ENCODE results near the gene LARGE2. TPM values are rescaled to one million over a fixed set of nuclear protein-coding genes. Genes with fewer than 3 reads are reported as not detected.

The LARGE2 gene
- total and polyA plus RNA-seq, 9 of the 15 experiments (the other 6 are each of a cell fraction or from before 2014, with no cell fraction given): 0.56 to 14.1 (median 6.6) TPM

DNA sequence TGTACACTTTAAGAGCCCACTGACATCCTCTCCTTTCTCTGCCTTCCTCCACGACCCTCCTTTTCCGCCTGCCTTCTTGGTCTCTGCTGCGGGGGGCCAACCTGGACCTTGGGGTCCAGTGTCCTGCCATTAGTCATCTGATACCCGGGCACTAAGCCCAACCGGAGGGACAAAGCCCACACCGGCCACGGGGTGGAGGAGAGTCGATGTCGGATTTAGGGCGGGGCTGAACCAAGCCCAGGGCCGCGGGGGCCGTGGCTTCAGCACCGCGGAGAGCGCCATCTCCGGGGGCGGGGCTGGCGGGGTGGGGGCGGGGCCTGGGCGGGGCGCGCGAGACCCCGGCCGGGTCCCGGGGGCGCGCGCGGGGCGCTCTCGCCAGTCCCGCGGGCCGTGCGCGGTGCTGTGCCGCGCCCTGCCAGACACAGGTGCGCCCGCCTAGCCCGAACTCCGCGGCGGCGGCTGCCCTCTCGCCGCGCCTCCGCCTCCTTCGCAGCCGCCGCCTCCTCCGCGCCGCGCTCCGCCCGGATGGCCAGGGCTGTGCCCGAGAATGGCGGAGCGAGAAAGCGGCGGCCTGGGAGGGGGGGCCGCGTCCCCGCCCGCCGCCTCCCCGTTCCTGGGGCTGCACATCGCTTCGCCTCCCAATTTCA lies 37.1 kb upstream of the LARGE2 start, which contains the start of gene MAPK8IP1 (continued):
- TF ChIP-seq GABPB1 (CRISPR knock-in tag; IDR thresholded peaks at IDR 0.05) (no peak), SNIP1 (IDR thresholded peaks at IDR 0.05; ENCODE audit: low read depth) (no peak), TAF7 (tag; IDR thresholded peaks at IDR 0.05) (no peak), ZKSCAN8 (CRISPR knock-in tag; IDR thresholded peaks at IDR 0.05) (no peak), NFIC (IDR thresholded peaks at IDR 0.05) (peak; percentile 18; the same call in 1 of the 2 replicates), ZNF740 (CRISPR knock-in tag; IDR thresholded peaks at IDR 0.05) (peak; percentile 69; the same call in 1 of the 2 replicates), ZNF740 (tag; IDR thresholded peaks at IDR 0.05) (no peak; a peak in 1 of 4 replicates), ZNF668 (CRISPR knock-in tag; IDR thresholded peaks at IDR 0.05) (no peak), EHMT2 (IDR thresholded peaks at IDR 0.05) (peak; percentile 96), RBM17 (IDR thresholded peaks at IDR 0.05; ENCODE audit: borderline replicate concordance, low read depth, low read length) (no peak), MNT (conservative IDR thresholded peaks at IDR 0.05) (no peak; a peak in 1 of 4 replicates), HNRNPLL (IDR thresholded peaks at IDR 0.05; ENCODE audit: low read depth, low read length, poor library complexity, severe bottlenecking) (peak; percentile 72), JUND (IDR thresholded peaks at IDR 0.05; ENCODE audit: borderline replicate concordance, low read depth, low read length) (no peak), JUND (tag; IDR thresholded peaks at IDR 0.05; ENCODE audit: borderline replicate concordance, low read depth, low read length) (no peak), PRMT5 (CRISPR knock-in tag; IDR thresholded peaks at IDR 0.05) (peak; percentile 40; the same call in 1 of the 2 replicates), CCNT2 (IDR thresholded peaks at IDR 0.05; ENCODE audit: borderline replicate concordance, extremely low read depth, insufficient read length, low read depth, low read length) (peak; percentile 41)
- TF ChIP-seq, protein P1, sequence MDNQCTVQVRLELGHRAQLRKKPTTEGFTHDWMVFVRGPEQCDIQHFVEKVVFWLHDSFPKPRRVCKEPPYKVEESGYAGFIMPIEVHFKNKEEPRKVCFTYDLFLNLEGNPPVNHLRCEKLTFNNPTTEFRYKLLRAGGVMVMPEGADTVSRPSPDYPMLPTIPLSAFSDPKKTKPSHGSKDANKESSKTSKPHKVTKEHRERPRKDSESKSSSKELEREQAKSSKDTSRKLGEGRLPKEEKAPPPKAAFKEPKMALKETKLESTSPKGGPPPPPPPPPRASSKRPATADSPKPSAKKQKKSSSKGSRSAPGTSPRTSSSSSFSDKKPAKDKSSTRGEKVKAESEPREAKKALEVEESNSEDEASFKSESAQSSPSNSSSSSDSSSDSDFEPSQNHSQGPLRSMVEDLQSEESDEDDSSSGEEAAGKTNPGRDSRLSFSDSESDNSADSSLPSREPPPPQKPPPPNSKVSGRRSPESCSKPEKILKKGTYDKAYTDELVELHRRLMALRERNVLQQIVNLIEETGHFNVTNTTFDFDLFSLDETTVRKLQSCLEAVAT (IDR thresholded peaks at IDR 0.05): no peak
- TF ChIP-seq, protein P2, sequence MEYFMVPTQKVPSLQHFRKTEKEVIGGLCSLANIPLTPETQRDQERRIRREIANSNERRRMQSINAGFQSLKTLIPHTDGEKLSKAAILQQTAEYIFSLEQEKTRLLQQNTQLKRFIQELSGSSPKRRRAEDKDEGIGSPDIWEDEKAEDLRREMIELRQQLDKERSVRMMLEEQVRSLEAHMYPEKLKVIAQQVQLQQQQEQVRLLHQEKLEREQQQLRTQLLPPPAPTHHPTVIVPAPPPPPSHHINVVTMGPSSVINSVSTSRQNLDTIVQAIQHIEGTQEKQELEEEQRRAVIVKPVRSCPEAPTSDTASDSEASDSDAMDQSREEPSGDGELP (CRISPR knock-in tag; IDR thresholded peaks at IDR 0.05; ENCODE audit: borderline replicate concordance): peak; percentile 40; the same call in 1 of the 2 replicates
- TF ChIP-seq, protein P3, sequence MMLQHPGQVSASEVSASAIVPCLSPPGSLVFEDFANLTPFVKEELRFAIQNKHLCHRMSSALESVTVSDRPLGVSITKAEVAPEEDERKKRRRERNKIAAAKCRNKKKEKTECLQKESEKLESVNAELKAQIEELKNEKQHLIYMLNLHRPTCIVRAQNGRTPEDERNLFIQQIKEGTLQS (IDR thresholded peaks at IDR 0.05): no peak
- TF ChIP-seq, protein P3 (CRISPR knock-in tag; conservative IDR thresholded peaks at IDR 0.05): 0 out of 2 replicates have a peak, but pooled peaks have one; percentile 35
- TF ChIP-seq, protein P4, sequence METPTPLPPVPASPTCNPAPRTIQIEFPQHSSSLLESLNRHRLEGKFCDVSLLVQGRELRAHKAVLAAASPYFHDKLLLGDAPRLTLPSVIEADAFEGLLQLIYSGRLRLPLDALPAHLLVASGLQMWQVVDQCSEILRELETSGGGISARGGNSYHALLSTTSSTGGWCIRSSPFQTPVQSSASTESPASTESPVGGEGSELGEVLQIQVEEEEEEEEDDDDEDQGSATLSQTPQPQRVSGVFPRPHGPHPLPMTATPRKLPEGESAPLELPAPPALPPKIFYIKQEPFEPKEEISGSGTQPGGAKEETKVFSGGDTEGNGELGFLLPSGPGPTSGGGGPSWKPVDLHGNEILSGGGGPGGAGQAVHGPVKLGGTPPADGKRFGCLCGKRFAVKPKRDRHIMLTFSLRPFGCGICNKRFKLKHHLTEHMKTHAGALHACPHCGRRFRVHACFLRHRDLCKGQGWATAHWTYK (CRISPR knock-in tag; IDR thresholded peaks at IDR 0.05): no peak

Data from K562 (cell line).